GM12801 (cell line): ENCODE results near the gene HOXC5.

Source experiments
- CTCF ChIP-seq: IDR thresholded peaks from one replicate; pipeline ENCODE4 v1.5.1; 2011; ENCODE audit warnings: control low read depth; ENCODE audit not compliant: insufficient read length; ENCODE audit errors: extremely low read depth

HOXC5 gene

GRCh38 chr12:54065677-54066076, 32.8 kb downstream of the HOXC5 start:
- no peak for TF ChIP-seq CTCF

GRCh38 chr12:54066408-54066807, 33.6 kb downstream of the HOXC5 start:
- TF ChIP-seq CTCF: no peak

GRCh38 chr12:54068418-54069070, 35.7 kb downstream of the HOXC5 start:
- no peak for TF ChIP-seq CTCF

GRCh38 chr12:54071942-54072341, 39.1 kb downstream of the HOXC5 start:
- no peak for TF ChIP-seq CTCF

- no peak for TF ChIP-seq CTCF
These were observed 41.5 kb downstream of the HOXC5 start for GRCh38 chr12:54074308-54074707.

- no peak for TF ChIP-seq CTCF
These were observed 42.6 kb downstream of the HOXC5 start for GRCh38 chr12:54075409-54075808.

GRCh38 chr12:54075974-54076373, 43.1 kb downstream of the HOXC5 start:
- TF ChIP-seq CTCF: no peak
